ENCODE measurements around the gene CPT2. TPM values are rescaled to one million over a fixed set of nuclear protein-coding genes. Genes with fewer than 3 reads are reported as not detected.

CPT2 gene
- total RNA-seq, 2 experiments from 2014 or later = 10.6 to 12.0 TPM

GRCh38 chr1:53189061-53189460, 7.6 kb upstream of the CPT2 start:
- DNase-seq (no peak), ATAC-seq (ENCODE audit: poor library complexity) (no peak)
- H3K4me3 Mint-ChIP-seq = no peak overlapping the region
- Histone ChIP-seq H3K27me3 (ENCODE audit: control insufficient read depth in 1 of 2, insufficient read depth in 2 of 2, low read length in 2 of 2) (no peaks in the 10 kb centered on the region), H3K36me3 (ENCODE audit: insufficient read depth, low read length) (no peaks in the 10 kb centered on the region), H3K9me3 (ENCODE audit: control insufficient read depth in 1 of 2, insufficient read depth in 1 of 2, low read length in 2 of 2) (peaks cover 0 to 11% of the 10 kb centered on the region in 2 experiments), H3K4me1 (ENCODE audit: insufficient read depth, low read length) (no peaks in the 10 kb centered on the region), H3K27ac (ENCODE audit: low read depth in 1 of 2, low read length in 2 of 2) (no peak overlapping the region), H3K4me3 (ENCODE audit: low read length) (no peak overlapping the region)
- H3K27ac Mint-ChIP-seq = no peak overlapping the region
- ChIA-PET CTCF (no interaction called here), POLR2A (no interaction called here)
- intact Hi-C loops (cut with DNase I, micrococcal nuclease) = no loop called here
- no peaks in the 10 kb centered on the region for H3K4me1 Mint-ChIP-seq (ENCODE audit: low read depth)
- H3K36me3 Mint-ChIP-seq (ENCODE audit: low read depth) = no peaks in the 10 kb centered on the region
- TF ChIP-seq CTCF (IDR thresholded peaks at IDR 0.05) = no peak
- H3K27me3 Mint-ChIP-seq = no peaks in the 10 kb centered on the region
- no peaks in the 10 kb centered on the region for H3K9me3 Mint-ChIP-seq

DNA sequence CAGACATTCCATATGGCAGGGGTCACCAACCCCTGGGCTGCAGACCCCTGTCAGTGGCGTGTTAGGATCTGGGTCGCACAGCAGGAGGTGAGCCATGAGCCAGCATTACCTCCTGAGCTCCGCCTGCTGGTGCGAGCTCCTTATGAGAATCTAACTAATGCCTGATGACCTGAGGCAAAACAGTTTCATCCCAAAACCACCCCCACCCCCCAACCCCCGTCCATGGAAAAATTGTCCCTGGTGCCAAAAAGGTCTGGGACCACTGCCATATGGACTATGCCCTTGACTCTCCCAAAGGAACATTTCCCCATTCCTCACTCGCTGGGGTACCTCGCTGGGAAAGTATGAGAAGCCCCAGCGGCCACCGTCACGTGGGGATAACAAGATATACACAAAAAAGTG, 6.4 kb upstream of the CPT2 start:
- H3K4me3 Mint-ChIP-seq = no peak overlapping the region
- no peak overlapping the region for H3K27ac Mint-ChIP-seq
- Histone ChIP-seq H3K27ac (ENCODE audit: low read depth in 1 of 2, low read length in 2 of 2) (no peak overlapping the region), H3K9me3 (ENCODE audit: control insufficient read depth in 1 of 2, insufficient read depth in 1 of 2, low read length in 2 of 2) (peaks cover 0 to 6% of the 10 kb centered on the region in 2 experiments), H3K36me3 (ENCODE audit: insufficient read depth, low read length) (no peaks in the 10 kb centered on the region), H3K27me3 (ENCODE audit: control insufficient read depth in 1 of 2, insufficient read depth in 2 of 2, low read length in 2 of 2) (no peaks in the 10 kb centered on the region), H3K4me3 (ENCODE audit: low read length) (no peak overlapping the region), H3K4me1 (ENCODE audit: insufficient read depth, low read length) (no peaks in the 10 kb centered on the region)
- ATAC-seq (ENCODE audit: poor library complexity) (no peak), DNase-seq (no peak)
- intact Hi-C loops (cut with DNase I, micrococcal nuclease) = loop anchor here in 1 of 2 experiments (5.0 to 10.0 kb wide), 3 partner anchors 175 to 1135 kb away; partner anchors contain the start of genes BTF3L4, ECHDC2 and TXNDC12
- H3K27me3 Mint-ChIP-seq = no peaks in the 10 kb centered on the region
- TF ChIP-seq CTCF (IDR thresholded peaks at IDR 0.05) = no peak
- ChIA-PET POLR2A (no interaction called here), CTCF (no interaction called here)
- no peaks in the 10 kb centered on the region for H3K9me3 Mint-ChIP-seq
- no peaks in the 10 kb centered on the region for H3K36me3 Mint-ChIP-seq (ENCODE audit: low read depth)
- H3K4me1 Mint-ChIP-seq (ENCODE audit: low read depth) = no peaks in the 10 kb centered on the region

GRCh38 chr1:53195246-53196016, 1.2 kb upstream of the CPT2 start:
- ATAC-seq (ENCODE audit: poor library complexity) = no peak
- H3K4me3 ChIP-seq (ENCODE audit: low read length) = no peak overlapping the region
- H3K27me3 ChIP-seq (ENCODE audit: control insufficient read depth in 1 of 2, insufficient read depth in 2 of 2, low read length in 2 of 2) = no peaks in the 10 kb centered on the region
- Mint-ChIP-seq H3K9me3 (no peaks in the 10 kb centered on the region), H3K4me1 (ENCODE audit: low read depth) (peaks cover 29% of the 10 kb centered on the region), H3K27ac (peak overlapping the region; percentile 93), H3K36me3 (ENCODE audit: low read depth) (peaks cover 21% of the 10 kb centered on the region), H3K27me3 (no peaks in the 10 kb centered on the region), H3K4me3 (peak overlapping the region; percentile 82)
- no peaks in the 10 kb centered on the region for H3K9me3 ChIP-seq (ENCODE audit: control insufficient read depth in 1 of 2, insufficient read depth in 1 of 2, low read length in 2 of 2)
- H3K36me3 ChIP-seq (ENCODE audit: insufficient read depth, low read length) = no peaks in the 10 kb centered on the region
- no peak for DNase-seq
- no peak overlapping the region for H3K27ac ChIP-seq (ENCODE audit: low read depth in 1 of 2, low read length in 2 of 2)
- TF ChIP-seq CTCF (IDR thresholded peaks at IDR 0.05) = no peak
- ChIA-PET CTCF (interaction anchor here (3.0 kb wide), 1 partner anchor 13 kb away, joined by 10 read pairs; no protein-coding TSS in a partner anchor), POLR2A (interaction anchor here (0.9 to 2.6 kb wide), 5 partner anchors 9 to 43 kb away, joined by 3 to 13 read pairs (median 5); partner anchors contain the start of genes CZIB and MAGOH)
- intact Hi-C loops (cut with DNase I, micrococcal nuclease) = loop anchor here (1.0 to 10.0 kb wide), 5 partner anchors 25 to 1141 kb away; partner anchors contain the start of genes BTF3L4 (in 1 of the 2), CZIB (in 1 of the 2), MAGOH (in 1 of the 2) and TXNDC12 (in 1 of the 2)
- peaks cover 25% of the 10 kb centered on the region for H3K4me1 ChIP-seq (ENCODE audit: insufficient read depth, low read length)
